Measurements from ENCODE around the gene SGMS1.
"Not testable (repeated sequence)": the region's sequence is repeated elsewhere in the genome, so short reads cannot be mapped to it uniquely, and the experiment has no call there.

Gene SGMS1

DNA sequence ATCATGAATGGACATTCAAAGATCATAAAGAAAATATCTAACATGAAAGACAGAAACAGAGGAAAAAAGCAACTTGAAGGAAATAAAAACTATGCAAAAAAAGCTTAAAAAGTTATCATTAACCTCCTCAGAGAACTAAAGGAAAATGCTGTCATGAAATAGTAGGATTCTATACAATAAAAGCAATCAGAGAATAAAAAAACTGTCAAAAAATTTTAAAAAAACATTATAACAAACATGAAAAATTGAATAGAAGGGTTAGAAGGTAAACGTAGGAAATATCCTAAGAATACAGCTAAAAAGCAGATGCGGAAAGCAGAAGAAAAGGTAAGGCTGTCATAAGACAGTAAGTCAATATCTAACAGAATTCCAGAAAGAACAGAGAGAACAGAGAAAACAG lies 44.8 kb downstream of the SGMS1 start:
- no peak for DNase-seq

DNA sequence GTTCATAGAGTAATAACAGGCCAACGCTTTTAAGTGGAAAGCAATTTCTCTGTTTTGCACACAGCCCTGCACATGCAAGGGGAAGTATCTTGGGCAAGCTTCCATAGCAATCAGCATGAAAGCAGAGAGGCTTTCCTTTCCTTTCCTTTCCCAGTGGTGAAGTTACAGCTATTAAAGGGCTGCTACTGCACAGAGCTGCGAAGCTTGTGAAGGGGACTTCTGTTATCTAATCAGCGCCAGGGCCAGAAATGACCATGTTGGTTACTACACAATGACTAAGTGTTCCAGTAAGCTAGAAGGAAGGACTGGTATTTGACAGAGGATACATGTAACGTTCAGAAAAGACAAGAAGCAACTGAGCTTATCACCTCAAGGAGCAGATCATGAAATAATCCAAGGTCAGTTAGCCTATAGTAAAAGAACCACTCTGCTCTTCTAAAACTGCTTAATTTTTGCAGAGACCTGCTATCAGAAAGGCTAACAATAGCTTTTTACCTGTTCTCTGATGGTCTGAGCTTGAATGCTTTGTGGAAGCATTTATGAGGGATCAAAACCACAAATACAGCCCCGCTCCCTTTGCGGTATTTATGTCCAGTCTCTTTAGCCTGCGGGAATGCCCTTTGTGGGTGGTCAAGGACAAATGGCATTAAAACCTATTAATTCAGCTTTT lies 45.9 kb downstream of the SGMS1 start:
- no peak for DNase-seq

DNA sequence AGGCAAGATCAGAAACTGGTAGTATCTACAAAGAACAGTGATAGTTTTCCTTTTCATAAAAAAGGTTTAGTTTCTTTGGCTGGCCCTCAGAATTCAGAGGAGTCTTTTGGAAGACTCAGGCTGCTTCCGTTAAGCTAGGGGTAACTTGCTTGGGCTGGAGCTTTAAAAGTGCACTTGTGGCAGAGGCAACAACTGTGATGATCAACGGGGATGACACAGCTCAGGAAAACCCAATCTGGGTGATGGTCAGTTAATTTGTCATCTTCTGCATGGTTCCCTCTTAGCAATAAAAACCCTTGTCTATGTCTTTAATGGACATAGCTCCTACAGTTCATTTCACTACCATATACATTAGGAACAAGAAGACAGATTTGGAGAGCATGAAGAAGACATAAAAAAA lies 46.7 kb downstream of the SGMS1 start:
- DNase-seq = no peak

DNA sequence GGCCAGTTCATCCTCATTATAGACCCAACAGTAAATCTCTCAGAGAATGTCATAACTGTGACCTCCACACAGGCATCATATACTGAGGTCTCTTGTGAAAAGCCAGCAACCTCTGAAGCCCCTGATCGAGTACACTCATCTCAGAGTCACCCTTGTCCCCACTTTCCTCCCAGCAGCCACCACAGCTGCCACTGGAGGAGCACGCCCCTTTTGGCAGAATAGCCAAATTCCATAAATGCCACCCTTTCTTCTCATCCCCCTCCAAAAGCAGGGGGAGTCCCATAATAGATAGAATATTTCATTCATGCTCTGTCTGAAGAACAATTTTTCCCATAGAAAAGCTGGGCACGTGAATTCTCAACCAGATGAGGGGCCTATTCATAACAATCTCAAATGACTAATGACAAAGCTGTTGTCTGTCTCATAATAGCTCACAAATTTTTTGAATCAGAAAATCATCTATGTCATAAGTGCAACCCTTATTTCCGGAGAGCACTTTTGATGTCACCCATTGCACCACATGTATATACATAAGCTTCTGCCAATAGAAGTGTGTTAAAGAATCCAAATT lies 47.4 kb downstream of the SGMS1 start:
- no peak for DNase-seq

DNA sequence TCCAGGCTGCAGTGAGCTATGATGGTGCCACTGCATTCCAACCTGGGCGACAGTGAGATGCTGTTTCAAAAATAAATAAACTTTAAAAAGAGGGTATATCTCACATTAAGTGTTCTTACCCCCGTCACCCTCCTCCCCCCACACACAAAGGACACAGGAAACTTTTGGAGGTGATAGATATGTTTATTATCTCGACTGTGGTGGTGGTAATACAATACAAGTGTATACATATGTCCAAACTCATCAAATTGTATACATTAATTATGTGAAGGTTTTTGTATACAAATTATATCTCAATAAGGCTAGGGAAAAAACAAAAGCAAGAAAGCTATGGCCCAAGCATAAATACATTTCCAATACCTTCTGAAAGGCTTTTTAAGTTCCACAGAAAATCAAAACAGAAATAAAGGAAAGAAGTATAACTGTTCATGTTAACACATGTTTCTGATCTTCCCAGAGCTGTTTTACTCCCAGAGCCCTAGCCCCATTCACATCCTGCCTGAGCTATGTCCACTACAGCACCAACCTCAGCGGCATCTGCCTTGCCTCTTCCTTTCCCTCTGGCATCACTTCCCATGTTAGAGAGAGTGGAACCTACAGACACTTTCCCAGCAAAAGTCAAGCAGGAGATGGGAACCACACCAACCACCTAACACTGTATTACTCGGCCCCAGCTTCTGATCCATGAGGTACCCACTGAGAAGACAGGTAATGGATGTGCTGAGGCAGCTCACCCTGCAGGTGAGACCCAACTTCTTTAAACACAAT lies 48.1 kb downstream of the SGMS1 start:
- no peak for DNase-seq

DNA sequence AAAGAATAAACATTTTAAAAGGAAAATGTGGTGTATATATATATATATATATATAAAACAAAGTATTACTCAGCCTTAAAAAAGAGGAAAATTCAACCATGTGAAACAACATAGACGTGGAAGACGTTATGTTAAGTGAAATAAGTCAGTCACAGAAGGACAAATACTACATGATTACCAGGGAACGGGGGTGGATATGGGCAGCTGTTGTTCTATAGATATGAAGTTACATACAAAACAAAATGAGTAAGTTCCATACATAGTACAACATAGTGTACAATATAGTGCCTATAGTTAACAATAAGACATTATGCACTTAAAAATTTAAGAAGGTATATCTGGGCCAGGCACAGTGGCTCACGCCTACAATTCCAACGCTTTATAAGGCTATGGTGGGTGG lies 48.8 kb downstream of the SGMS1 start:
- DNase-seq = no peak

DNA sequence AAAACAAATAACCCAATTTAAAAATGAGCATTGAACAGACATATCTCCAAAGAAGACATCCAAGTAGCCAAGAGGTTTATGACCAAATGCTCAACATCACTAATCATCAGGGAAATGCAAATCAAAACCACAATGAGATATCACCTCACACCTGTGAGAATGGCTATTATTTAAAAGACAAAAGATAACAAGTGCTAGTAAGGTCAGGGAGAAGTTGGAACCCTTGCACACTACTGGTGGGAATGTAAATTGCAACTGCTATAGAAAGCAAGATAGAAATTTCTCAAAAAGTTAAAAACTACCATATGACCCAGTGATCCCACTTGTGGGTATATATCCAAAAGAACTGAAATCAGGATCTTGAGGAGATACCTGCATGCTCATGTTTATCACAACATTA lies 49.5 kb downstream of the SGMS1 start:
- DNase-seq = no peak

DNA sequence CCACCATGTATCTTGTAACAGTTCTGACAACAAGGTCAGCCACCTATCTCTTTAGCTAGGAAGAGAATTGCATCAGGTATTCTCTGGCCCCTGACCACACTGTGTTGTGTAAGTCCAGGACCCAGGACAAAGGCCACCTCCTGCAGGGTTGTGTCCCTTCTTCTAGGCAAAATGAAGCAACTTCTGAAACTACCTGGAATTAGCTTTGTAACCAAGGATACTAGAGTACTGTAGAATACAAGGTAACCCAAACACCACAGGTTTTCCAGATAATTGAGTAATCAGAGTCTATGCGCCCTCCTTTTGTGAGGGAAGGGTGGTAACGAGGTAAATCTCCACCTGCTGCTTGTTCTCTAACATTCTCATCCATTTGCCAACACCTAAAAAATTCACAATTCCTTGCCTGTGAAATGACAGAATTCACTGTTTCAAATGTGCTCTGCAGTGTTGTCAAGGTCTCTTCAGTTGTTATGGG lies 51.7 kb downstream of the SGMS1 start:
- no peak for DNase-seq

DNA sequence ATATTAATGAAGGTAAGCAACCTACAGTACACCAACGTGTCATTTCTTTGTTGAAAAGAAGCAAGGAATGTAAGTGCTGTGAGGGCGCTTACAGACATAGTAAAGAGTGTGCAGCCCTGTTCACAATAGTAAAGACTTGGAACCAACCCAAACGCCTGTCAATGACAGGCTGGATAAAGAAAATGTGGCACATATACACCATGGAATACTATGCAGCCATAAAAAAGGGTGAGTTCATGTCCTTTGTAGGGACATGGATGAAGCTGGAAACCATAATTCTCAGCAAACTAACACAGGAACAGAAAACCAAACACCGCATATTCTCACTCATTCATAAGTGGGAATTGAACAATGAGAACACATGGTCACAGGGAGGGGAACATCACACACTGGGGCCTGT lies 55.0 kb downstream of the SGMS1 start:
- not testable (repeated sequence) for DNase-seq

DNA sequence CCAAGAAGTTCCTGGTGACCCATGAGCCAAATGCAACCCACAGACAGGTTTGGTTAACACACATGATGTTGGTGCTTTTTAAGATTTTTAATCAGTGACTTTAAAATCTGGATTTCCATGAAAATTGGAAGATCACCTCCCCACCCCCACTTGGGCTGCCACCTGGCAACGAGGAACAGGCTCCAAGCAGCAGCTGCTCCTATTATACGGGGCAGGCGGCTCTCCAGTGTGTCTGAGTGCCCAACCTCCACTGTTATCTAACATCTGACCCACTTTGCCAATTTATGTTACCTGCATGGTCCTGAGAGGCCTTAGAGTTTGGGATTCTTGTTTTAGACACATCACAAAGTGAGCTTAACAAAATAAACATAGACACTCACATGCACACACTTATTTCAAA lies 56.4 kb downstream of the SGMS1 start:
- no peak for DNase-seq

DNA sequence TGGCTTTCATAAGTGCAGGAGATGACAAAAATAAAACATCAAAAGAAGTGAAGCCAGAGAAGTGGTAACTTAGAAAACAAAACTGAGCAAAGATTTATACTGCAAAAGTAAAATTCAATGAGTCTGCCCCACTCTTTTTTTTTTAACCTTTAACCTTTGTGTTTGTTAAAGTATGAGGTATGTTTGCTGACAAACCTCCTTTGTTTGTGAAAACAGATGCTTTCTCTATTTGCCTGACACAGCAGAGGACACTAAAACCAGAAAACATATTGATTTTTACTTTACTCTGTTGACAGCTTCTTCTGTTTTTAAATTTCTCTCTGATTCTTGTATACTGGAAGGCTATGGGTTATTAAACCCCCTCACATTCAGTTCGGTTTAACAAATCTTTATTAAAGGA lies 57.6 kb downstream of the SGMS1 start:
- DNase-seq = no peak

DNA sequence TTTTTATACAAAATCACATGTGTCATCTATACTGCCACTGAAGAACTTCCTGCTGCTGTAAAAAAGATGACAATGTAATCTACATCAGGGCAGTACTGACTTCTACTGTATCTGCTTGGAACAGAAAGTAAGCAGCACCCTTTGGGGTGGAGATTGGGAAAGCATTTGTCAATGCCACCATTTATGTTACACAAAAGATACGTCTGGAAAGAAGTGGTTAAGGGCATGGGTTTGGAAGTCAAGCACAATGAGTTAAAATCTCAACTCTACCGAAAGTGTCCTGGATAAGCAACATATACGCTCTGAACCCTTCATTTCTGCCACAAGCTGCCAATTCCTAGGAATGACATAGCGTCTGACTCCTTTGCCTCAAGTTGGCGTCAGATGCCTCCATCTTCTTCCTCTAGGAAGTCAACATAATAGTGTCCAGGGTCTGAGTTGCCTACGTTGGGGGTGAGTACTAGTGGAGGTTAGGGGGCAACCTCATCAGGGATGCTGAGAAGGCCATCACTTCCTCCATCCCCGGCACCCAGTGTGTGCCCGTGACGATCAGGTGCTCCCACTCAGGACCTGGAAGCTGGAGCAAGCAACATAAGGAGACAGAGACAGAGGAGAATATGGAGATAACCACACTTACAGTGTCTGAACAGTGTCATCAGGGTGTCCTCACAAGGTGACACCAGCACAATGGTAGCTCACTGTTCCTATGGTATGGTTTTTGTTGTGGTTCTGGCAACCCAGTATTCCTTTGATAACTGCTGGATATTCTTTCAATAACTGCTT lies 58.3 kb downstream of the SGMS1 start:
- DNase-seq = no peak

DNA sequence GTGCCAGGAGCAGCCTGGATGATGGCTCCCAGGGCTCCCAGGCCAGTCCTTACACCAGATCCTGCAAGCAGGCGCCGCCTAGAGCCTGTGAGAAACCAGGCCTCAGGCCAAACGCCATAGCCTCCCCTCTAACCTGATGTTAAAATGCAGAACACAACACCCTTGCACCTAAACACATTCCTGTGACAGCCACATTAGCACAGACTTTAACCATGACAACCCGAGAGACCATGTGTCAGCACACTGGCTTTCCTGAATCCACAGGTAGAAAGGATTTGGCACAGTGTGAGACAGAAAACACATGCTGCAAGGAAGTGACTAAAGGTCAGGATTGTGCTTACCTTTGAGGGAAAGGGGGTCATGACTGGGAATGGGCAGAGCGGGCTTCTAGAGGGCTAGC lies 59.9 kb downstream of the SGMS1 start:
- DNase-seq = no peak

DNA sequence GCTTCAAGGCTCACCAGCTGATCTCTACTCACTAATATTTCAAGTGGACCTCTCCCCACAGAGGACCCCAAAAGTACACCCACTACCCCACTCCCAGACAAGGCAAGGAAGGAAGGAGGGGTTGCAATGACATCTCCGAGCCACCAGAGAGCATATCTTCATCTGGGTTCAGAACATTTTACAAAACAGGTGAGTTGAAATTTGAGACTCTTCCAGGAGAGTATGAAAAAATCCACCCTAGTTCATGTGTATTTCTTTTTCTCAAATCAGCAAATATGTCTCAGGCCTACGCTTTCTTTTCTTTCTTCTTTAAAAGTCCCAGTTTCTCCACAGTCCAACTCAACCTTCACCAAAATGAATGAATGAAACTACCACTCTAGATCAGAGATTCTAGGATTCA lies 61.9 kb downstream of the SGMS1 start:
- no peak for DNase-seq

DNA sequence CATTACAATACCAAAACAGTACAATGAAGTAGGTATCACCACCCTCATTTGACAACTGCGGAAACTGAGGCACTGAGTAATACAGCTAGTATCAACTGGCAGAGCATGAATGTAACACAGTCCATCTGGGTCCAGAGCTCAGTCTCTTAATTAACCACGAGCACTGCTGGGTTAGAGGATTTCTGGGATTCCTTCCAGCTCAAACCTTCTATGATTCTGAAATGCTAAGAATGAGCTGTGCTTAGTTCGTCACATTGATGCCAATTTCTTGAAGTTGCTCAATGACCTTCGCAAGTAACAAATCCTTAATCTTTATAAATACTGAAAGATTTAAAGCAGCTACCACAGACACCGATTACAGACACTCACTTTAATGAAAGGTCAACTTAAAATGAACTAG lies 62.5 kb downstream of the SGMS1 start:
- no peak for DNase-seq

DNA sequence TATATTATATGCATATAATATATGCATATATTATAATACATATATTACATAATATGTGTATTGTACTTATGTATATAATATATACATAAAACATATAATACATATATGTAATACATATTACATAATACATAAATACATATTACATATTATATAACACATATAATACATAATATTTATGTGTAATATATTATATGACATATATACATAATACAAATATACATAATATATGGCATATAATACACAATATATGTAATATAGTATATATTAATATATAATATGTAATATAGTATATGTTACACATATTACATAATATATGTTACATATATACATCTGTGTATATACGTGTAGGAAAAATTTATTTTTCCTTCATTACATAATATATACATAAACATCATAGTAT lies 63.4 kb downstream of the SGMS1 start:
- no peak for DNase-seq

DNA sequence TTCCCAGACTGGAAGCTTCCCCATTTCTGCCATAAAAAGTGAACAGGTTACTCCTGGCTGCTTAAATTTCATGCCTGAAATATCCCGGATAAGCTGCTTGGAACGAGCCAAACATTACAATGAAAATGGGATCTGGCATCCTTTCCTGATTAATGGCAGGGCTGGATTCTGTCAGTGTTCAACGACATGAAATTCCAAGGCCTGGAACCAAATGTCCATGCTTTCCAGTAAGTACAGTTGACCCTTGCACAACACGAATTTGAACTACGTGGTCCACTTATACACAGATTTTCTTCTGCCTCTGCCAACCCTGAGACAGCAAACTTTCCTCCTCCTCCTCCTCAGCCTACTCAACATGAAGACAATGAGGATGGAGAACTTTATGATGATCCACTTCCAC lies 65.4 kb downstream of the SGMS1 start:
- DNase-seq = no peak

DNA sequence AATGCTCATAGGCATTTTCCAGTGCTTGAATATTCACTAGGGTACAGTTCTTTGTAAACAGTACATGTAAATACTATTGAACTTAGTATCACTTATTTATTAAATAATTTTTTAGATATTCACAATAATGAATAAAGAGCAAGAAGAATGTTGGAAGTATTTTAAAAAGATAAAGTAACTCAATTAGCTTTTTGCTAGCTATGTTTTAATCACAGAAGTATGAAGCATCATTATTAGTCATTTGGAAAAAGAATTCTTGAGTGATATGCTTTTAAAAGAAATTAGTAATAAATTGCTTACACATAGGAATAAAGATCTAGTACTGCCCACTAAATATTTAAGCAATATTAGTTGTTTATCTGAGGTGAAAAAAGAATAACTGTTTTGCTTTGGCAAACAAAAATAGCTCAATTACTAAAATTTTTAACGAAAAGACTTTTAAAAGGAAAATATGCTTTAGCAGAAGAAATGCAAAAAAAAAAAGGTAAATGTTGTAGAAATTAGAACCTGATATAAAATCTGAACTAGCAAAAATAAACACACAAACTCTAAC lies 66.5 kb downstream of the SGMS1 start:
- no peak for DNase-seq

DNA sequence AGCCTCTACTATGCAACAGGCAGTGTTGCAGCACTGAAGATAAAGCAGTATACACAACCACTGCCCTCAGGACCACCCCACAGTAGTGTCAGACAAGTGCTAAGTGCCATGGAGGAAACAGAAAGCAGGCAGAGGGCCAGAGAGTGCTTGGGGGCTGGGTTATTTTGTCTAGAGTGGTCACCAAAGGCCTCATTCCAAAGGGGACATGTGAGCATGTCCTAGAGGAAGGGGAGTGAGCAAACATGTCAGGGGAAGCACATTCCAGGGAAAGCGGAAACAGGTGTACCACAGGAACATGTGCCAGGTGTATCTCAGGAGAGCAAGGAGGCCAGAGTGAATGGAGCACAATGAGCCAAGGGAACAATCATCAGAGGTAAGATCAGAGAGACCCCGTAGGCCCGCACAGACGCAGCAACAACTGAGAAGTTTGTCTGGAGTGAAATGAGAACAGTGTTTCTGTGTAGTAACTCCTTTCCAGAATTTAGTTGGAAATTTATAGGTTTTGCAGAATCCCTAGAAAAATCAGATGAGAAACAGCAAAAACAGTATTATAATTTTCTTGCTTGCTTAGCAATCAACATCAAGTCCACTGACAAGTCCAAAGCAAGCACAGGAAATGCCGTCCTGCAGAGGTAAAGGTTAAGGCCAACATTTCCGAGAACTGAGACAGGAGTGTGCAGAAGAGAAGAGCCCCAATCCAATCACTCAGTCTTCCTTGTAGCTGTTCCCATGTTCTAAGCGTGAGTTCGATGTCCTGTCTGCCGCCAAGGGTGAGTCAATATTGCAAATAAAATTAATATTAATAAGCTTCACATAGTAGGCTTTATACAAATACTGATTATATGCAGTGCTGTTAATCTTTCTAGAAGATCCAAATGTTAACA lies 67.3 kb downstream of the SGMS1 start:
- DNase-seq = no peak

DNA sequence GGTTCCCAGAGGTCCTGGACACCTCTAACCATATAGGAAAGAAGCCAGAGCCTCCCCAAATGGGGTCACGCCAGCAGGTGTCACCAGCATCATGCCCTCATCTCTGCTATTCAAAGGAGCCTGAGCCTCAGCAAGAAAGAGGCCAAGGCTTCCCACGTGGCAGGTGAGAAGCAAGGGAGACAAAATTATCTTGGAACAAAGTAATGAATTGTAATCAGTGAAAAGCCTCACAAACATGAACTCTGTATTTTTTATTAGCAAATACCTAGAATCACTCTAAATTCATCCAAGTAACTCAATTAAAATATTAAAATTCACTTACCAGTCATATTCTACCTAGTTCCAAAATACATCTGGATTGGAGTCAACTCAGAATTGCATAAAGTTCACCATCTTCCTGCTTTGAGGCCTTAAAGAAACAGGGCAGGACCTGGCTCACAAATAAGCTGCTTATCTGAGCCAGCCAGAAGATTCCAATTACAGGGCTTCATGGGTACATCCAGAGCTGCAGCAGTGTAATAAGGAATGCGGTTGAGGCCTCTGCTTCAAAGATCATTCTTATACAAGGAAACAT lies 68.7 kb downstream of the SGMS1 start:
- DNase-seq = no peak

DNA sequence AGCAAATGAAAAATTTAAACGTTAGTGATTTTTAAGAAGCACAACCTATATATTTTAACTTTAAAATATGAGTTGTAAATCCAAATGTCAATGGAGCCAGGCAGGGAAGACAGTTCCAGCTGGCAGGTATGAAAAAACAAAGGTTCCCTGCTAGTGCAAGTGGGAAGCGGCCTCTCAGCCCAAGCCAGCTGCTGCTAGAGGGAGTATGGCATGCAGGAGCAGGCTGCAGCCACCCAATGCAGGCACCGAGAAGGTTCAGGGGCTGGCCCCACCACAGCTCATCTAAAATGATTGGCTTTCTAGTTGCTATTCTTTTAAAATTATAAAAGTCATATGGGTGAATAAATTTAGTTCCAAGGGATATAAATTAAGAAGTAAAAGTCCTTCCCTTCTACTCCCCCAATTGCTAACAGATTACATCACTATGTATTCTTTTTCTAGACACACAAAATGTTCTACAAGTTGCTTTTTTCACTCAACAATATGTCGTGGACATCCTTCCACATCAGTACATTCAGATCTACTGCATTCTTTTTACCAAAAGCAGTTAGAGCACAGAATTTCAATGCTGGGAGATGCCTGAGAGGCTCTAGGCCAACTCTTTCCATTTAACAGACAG lies 69.3 kb downstream of the SGMS1 start:
- no peak for DNase-seq
